Measurements from ENCODE around the gene MORN1.

- TF ChIP-seq TSHZ2 (CRISPR knock-in tag; IDR thresholded peaks at IDR 0.05) (no peak), ZFP30 (CRISPR knock-in tag; IDR thresholded peaks at IDR 0.05) (no peak), RARB (CRISPR knock-in tag; IDR thresholded peaks at IDR 0.05) (no peak), ARNTL (CRISPR knock-in tag; IDR thresholded peaks at IDR 0.05; ENCODE audit: borderline replicate concordance, low read depth) (no peak), ZFP3 (CRISPR knock-in tag; IDR thresholded peaks at IDR 0.05) (no peak), ZNF8 (CRISPR knock-in tag; IDR thresholded peaks at IDR 0.05) (no peak)
These were observed 4.4 kb downstream of the MORN1 start for GRCh38 chr1:2386636-2387611.
